CD4-positive, alpha-beta T cell treated with Interferon alpha-2 for 1 hour (primary cell): ENCODE measurements around the gene RERE.

Source experiments
- DNase-seq, 2 donors: peaks; one replicate each; pipeline ENCODE4 v3.0.0-alpha.2; 2020 to 2022

RERE gene

GRCh38 chr1:8563944-8564537, 253.4 kb downstream of the RERE start:
- DNase-seq, result no peak

GRCh38 chr1:8562881-8563865, 254.3 kb downstream of the RERE start:
- no peak for DNase-seq

GRCh38 chr1:8562222-8562621, 255.2 kb downstream of the RERE start:
- no peak for DNase-seq

DNA sequence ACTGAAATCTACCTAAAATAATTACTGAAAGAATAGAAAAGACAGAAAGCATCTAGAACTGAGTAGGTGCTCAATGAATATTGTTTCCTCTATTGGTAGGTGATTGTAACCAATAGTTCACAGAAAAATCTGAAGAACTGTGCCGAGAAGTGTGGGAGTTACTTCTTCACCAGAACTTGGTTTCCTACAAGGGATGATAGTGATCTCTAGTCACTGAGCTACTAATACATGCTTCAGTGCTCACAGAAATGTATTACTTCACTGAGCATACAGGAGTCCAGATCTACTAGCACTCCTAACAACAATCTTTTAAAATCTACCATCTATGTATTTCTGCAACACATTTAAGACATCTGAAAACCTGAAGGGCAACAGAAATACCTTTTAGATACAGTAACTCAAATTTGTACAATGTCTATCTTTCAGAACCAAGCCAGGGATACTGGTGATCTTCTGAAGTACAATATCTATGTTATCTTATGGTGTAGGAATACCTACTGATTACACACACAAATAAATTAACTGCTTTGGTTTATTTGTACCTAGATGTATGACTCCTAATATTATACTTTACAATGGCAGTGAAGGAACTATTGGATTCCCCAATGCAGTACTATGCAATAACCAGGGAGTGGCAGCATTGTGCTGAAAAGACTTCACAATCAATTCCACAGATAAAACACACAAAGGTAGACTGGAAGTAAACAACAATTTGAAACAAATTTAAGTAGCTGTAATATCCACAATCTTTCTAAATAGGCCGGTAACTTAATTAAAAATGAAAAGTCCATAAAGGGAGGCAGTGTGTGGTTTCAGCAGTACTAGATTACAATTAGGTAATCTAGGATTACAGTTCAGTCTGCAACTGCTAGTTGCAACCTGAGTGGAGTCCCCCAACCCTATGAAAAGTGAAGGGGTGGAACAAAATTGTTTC, 256.6 kb downstream of the RERE start:
- peak; percentile 47 to 69 for DNase-seq

DNA sequence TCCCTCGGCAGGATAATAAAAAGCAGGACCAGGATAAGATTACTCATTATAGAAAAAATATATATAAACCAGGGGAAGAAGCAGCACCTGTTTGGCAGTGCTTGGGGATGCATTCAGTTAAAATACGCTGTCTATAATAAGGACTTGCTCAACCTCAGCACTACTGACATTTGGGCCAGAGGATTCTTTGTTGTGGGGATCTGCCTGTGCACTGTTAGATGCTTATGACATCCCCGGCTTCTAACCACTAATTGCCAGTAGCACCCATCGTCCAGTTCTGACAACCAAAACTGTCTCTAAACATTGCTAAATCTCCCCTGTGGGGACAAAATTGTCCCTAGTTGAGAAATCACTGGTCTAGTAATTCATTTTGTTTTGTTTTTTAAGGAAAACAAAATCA, 257.4 kb downstream of the RERE start:
- no peak for DNase-seq

GRCh38 chr1:8555582-8555981, 261.9 kb downstream of the RERE start:
- DNase-seq, result no peak

- no peak for DNase-seq
Observed at GRCh38 chr1:8554956-8555534, 262.4 kb downstream of the RERE start.

DNA sequence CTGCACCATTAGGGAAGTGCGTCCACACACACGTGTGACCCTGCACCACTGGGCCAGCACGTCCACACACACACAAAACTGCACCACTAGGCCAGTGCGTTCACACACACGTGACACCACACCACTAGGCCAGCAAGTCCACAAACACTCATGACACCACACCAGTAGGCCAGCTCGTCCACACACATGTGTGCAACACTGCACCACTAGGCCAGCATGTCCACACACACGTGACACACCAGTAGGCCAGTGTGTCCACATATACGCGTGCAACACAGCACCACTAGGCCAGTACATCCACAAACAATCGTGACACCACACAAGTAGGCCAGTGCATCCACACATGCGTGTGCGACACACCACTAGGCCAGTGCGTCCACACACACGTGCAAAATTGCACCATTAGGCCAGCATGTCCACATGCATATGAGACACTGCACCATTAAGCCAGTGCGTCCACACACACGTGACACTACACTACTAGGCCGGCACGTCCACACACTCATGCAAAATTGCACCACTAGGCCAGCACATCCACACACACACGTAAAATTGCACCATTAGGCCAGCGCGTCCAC, 264.5 kb downstream of the RERE start:
- no peak for DNase-seq

GRCh38 chr1:8551613-8552489, 265.6 kb downstream of the RERE start:
- DNase-seq, result no peak

GRCh38 chr1:8551057-8551456, 266.4 kb downstream of the RERE start:
- DNase-seq, result no peak

- DNase-seq, result no peak
Observed at GRCh38 chr1:8547791-8548190, 269.6 kb downstream of the RERE start.

- peak in 1 of 2 donors; percentile 33 for DNase-seq
Observed at GRCh38 chr1:8545078-8545477, 272.4 kb downstream of the RERE start.

DNA sequence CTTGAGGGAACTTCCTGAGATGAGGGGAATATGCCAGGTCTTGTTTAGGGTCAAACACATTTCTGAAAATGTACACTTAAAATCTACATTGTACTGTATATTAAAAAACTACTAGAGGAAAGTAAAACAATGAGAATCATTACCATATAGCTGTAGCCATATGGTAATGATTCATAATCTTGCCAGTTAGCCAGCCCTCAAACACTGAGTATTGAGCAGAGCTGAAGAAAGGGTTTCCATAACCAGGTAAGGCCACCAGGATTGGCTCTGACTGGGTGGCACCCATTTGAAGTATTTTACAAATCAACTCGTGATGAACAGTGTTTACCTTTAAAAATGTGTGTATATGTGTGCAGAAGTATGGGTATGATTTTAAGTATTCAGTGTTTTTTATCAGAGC, 272.8 kb downstream of the RERE start:
- DNase-seq, result no peak

- no peak for DNase-seq
Observed at GRCh38 chr1:8543965-8544364, 273.5 kb downstream of the RERE start.

GRCh38 chr1:8541961-8542521, 275.4 kb downstream of the RERE start:
- no peak for DNase-seq

DNA sequence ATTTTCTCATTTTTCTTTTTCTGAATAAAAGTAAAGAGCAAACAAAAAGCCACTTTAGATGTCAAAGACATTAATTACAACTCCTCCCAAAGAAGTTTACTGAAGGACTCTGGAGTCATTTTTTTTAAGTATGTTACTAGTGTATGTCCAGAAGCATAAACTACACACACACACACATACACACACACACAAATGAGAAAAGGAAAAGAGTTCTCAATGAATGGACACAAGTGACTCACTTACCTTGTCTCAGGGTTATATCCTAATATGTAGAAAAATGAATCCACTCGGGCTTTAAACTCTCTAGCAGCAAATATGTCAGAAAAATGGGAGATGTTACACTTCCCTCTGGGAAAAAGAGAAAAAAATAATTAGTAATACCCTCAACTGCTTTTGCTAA, 276.5 kb downstream of the RERE start:
- DNase-seq, result no peak

DNA sequence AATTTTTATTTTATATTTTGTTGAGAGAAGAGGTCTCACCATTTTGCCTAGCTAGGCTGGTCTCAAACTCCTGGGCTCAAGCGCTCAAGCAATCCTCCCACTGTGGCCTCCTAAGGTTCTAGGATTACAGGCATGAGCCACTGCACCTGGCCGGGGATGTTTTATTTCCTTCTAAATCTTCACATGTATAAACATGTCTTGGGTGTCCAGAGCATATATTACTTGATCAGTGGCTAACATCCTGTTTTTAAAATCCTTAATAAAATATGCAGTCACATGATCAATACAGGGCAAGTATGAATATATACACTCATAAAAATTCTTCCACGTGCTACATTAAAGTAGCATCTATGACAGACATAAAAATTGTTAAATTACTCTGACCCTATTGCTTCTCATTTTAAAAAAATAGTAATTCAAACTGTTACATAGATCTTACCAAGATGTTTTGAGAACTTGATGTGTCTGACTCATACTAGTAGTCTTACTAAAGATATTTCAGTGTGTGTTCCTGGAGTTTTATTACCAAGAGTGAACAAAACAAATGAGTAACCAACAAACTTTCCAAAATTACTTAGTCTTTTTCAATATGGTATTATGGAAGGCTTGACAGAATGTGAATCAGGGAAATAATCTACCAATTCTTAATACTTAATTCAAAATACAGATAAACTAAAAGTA, 277.0 kb downstream of the RERE start:
- DNase-seq, result no peak

GRCh38 chr1:8539683-8540082, 277.8 kb downstream of the RERE start:
- no peak for DNase-seq

GRCh38 chr1:8538502-8538901, 278.9 kb downstream of the RERE start:
- no peak for DNase-seq

- no peak for DNase-seq
Observed at GRCh38 chr1:8537991-8538390, 279.4 kb downstream of the RERE start.
